ENCODE data around the gene PERCC1. TPM values are rescaled to one million over a fixed set of nuclear protein-coding genes. Genes with fewer than 3 reads are reported as not detected.

PERCC1 gene
- total and polyA plus RNA-seq, 2 donors from 2014 or later: not detected

- Histone ChIP-seq H3K36me3 (ENCODE audit: control insufficient read depth in 2 of 3, insufficient read depth in 3 of 3, low read length in 3 of 3) (peaks cover 2 to 14% (median 10%) of the 10 kb centered on the region in 3 donors), H3K4me3 (ENCODE audit: low read length in 3 of 3) (no peak overlapping the region), H3K4me1 (ENCODE audit: control insufficient read depth in 2 of 3, insufficient read depth in 2 of 3, low read depth in 1 of 3, low read length in 3 of 3) (no peaks in the 10 kb centered on the region), H3K27ac (ENCODE audit: low read depth in 2 of 2, low read length in 2 of 2) (no peak overlapping the region), H3K27me3 (ENCODE audit: control insufficient read depth, insufficient read depth, low read length) (no peaks in the 10 kb centered on the region), H3K9me3 (ENCODE audit: control insufficient read depth in 2 of 3, insufficient read depth in 1 of 3, low read length in 3 of 3) (no peaks in the 10 kb centered on the region), H3K9ac (ENCODE audit: low read length in 3 of 3) (no peak overlapping the region)
- intact Hi-C loops (cut with DNase I): no loop called here
- FAIRE-seq: no peak
- no peak for DNase-seq
- TF ChIP-seq, protein P1, sequence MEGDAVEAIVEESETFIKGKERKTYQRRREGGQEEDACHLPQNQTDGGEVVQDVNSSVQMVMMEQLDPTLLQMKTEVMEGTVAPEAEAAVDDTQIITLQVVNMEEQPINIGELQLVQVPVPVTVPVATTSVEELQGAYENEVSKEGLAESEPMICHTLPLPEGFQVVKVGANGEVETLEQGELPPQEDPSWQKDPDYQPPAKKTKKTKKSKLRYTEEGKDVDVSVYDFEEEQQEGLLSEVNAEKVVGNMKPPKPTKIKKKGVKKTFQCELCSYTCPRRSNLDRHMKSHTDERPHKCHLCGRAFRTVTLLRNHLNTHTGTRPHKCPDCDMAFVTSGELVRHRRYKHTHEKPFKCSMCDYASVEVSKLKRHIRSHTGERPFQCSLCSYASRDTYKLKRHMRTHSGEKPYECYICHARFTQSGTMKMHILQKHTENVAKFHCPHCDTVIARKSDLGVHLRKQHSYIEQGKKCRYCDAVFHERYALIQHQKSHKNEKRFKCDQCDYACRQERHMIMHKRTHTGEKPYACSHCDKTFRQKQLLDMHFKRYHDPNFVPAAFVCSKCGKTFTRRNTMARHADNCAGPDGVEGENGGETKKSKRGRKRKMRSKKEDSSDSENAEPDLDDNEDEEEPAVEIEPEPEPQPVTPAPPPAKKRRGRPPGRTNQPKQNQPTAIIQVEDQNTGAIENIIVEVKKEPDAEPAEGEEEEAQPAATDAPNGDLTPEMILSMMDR (IDR thresholded peaks at IDR 0.05; ENCODE audit: borderline replicate concordance, extremely low read depth, insufficient read depth): no peak
Observed at GRCh38 chr16:1398826-1399581, 31.9 kb upstream of the PERCC1 start.

DNA sequence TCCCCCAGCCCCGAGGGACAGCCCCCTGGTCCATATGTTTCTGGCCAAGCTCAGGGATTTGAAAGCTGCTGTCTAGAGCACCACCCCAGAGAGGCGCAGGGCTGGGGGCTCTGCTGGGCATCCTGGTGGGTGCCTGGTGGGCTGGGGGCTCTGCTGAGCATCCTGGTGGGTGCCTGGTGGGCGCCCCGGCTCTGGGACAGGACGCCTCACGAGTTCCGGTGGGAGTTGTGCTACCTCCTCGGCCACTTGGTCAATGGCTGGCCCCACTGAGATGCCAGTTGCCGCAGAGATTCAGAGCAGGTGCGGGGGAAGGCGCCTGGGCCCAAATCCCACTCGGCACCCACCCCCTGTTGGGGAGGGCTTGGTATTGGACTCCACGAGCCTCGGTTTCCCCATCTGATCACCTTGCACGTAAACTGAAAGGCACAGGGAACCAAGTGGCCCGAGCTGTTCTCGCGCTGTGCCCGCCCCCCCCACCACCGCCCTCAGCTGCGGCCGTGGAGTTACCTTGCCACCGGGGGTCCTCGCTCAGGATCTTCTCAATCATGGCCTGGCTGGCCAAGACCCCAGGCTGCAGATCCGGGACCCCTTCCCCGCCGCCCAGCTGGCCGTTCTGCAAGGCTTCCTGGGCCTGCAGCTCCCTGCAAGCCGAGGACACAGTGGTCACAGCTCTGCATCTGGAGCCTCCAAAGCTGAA, 29.7 kb upstream of the PERCC1 start:
- TF ChIP-seq, protein P1 (IDR thresholded peaks at IDR 0.05; ENCODE audit: borderline replicate concordance, extremely low read depth, insufficient read depth): no peak
- intact Hi-C loops (cut with DNase I): no loop called here
- Histone ChIP-seq H3K36me3 (ENCODE audit: control insufficient read depth in 2 of 3, insufficient read depth in 3 of 3, low read length in 3 of 3) (peaks cover 0 to 14% (median 10%) of the 10 kb centered on the region in 3 donors), H3K27me3 (ENCODE audit: control insufficient read depth, insufficient read depth, low read length) (no peaks in the 10 kb centered on the region), H3K4me3 (ENCODE audit: low read length in 3 of 3) (no peak overlapping the region), H3K9ac (ENCODE audit: low read length in 3 of 3) (no peak overlapping the region), H3K27ac (ENCODE audit: low read depth in 2 of 2, low read length in 2 of 2) (no peak overlapping the region), H3K9me3 (ENCODE audit: control insufficient read depth in 2 of 3, insufficient read depth in 1 of 3, low read length in 3 of 3) (no peaks in the 10 kb centered on the region), H3K4me1 (ENCODE audit: control insufficient read depth in 2 of 3, insufficient read depth in 2 of 3, low read depth in 1 of 3, low read length in 3 of 3) (no peaks in the 10 kb centered on the region)
- DNase-seq: no peak
- FAIRE-seq: no peak

- Histone ChIP-seq H3K27ac (ENCODE audit: low read depth in 2 of 2, low read length in 2 of 2) (no peak overlapping the region), H3K9me3 (ENCODE audit: control insufficient read depth in 2 of 3, insufficient read depth in 1 of 3, low read length in 3 of 3) (no peaks in the 10 kb centered on the region), H3K9ac (ENCODE audit: low read length in 3 of 3) (no peak overlapping the region), H3K27me3 (ENCODE audit: control insufficient read depth, insufficient read depth, low read length) (no peaks in the 10 kb centered on the region), H3K4me3 (ENCODE audit: low read length in 3 of 3) (no peak overlapping the region), H3K4me1 (ENCODE audit: control insufficient read depth in 2 of 3, insufficient read depth in 2 of 3, low read depth in 1 of 3, low read length in 3 of 3) (no peaks in the 10 kb centered on the region), H3K36me3 (ENCODE audit: control insufficient read depth in 2 of 3, insufficient read depth in 3 of 3, low read length in 3 of 3) (peaks cover 0 to 14% (median 10%) of the 10 kb centered on the region in 3 donors)
- DNase-seq (no peak), FAIRE-seq (no peak)
- intact Hi-C loops (cut with DNase I): no loop called here
- TF ChIP-seq, protein P1 (IDR thresholded peaks at IDR 0.05; ENCODE audit: borderline replicate concordance, extremely low read depth, insufficient read depth): no peak
Observed at GRCh38 chr16:1401758-1402154, 29.1 kb upstream of the PERCC1 start.

All from kidney (tissue), 14 donors.